GM12878 (cell line): ENCODE data around the gene COG7.
"Not testable (repeated sequence)": the region's sequence is repeated elsewhere in the genome, so short reads cannot be mapped to it uniquely, and the experiment has no call there.

Experiments
- BACH1 ChIP-seq: fragments of 450-650 bp; IDR thresholded peaks from 2 replicates; pipeline ENCODE4 v1.6.1; 2017; ENCODE audit warnings: mild to moderate bottlenecking, borderline replicate concordance
- CEBPB ChIP-seq, 2 experiments: fragments of 150-350 bp in 1 of 2; IDR thresholded peaks; 2 replicates each; pipeline ENCODE4 v1.6.1; 2012 to 2014; ENCODE audit warnings: low read depth in 2 of 2, low read length in 2 of 2, borderline replicate concordance in 1 of 2, inconsistent platforms in 1 of 2
- CHD1 ChIP-seq: IDR thresholded peaks from 2 replicates; pipeline ENCODE4 v1.6.1; 2012; ENCODE audit warnings: low read depth, low read length, improper control_type of control experiment
- MYC ChIP-seq: IDR thresholded peaks from 2 replicates; pipeline ENCODE4 v1.6.1; 2011; ENCODE audit warnings: mild to moderate bottlenecking, low read length, moderate library complexity, inconsistent platforms; ENCODE audit not compliant: insufficient read depth, insufficient replicate concordance, insufficient read length, severe bottlenecking
- NBN ChIP-seq: fragments of 450-650 bp; IDR thresholded peaks from 2 replicates; pipeline ENCODE4 v1.6.1; 2016
- NR2C2 ChIP-seq: IDR thresholded peaks from 2 replicates; pipeline ENCODE4 v1.6.1; 2011; ENCODE audit warnings: borderline replicate concordance, low read depth; ENCODE audit not compliant: control insufficient read depth, insufficient read length
- SMC3 ChIP-seq: IDR thresholded peaks from 2 replicates; pipeline ENCODE4 v1.6.1; 2011; ENCODE audit warnings: low read length, improper control_type of control experiment, borderline replicate concordance
- SP1 ChIP-seq: IDR thresholded peaks from one replicate; pipeline ENCODE4 v1.6.1; 2011; ENCODE audit warnings: low read depth, low read length
- TBL1XR1 ChIP-seq: IDR thresholded peaks from 2 replicates; pipeline ENCODE4 v1.6.1; 2012; ENCODE audit warnings: low read depth, low read length, improper control_type of control experiment
- TF ChIP-seq, protein P1 (sequence below): fragments of 450-650 bp; IDR thresholded peaks from 2 replicates; pipeline ENCODE4 v1.6.1; 2018; ENCODE audit warnings: borderline replicate concordance, mild to moderate bottlenecking; ENCODE audit not compliant: partially characterized antibody
- TF ChIP-seq, protein P2 (sequence below): fragments of 450-650 bp; IDR thresholded peaks from 2 replicates; pipeline ENCODE4 v1.6.1; 2016; ENCODE audit warnings: mild to moderate bottlenecking
- TF ChIP-seq, protein P3 (sequence below), 3 experiments: IDR thresholded peaks in 2 of 3; conservative IDR thresholded peaks in 1 of 3; 2 replicates each; pipeline ENCODE4 v1.5.1; 2011; ENCODE audit warnings: low read depth in 3 of 3, low read length in 3 of 3, mild to moderate bottlenecking in 3 of 3, control low read depth in 2 of 3, moderate library complexity in 2 of 3, inconsistent platforms in 1 of 3, mixed read lengths in 1 of 3; ENCODE audit not compliant: control insufficient read depth in 2 of 3, insufficient read depth in 1 of 3; ENCODE audit errors: extremely low read depth in 1 of 3

DNA sequence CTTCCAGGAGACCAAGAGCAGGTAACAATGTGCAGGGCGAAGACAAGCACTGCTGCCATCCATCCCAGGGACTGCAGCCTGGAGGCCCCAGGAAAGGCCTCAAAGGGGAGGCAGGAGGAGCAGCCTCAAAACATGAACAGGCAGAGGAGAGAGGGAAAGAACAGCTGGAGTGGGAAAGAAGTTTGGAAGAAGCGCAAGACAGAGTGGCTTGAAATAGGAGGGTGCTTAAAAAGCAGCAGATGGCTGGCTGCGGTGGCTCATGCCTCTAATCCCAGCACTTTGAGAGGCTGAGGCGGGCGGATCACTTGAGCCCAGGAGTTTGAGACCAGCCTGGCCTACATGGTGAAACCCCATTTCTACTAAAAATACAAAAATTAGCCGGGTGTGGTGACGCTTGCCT is 52.5 kb downstream of the COG7 start:
- TF ChIP-seq CEBPB (IDR thresholded peaks at IDR 0.05; ENCODE audit: borderline replicate concordance in 1 of 2, low read depth in 2 of 2, low read length in 2 of 2); MYC; SP1; TBL1XR1; SMC3; NBN; CHD1; BACH1; NR2C2: not testable (repeated sequence)
- TF ChIP-seq, protein P1, sequence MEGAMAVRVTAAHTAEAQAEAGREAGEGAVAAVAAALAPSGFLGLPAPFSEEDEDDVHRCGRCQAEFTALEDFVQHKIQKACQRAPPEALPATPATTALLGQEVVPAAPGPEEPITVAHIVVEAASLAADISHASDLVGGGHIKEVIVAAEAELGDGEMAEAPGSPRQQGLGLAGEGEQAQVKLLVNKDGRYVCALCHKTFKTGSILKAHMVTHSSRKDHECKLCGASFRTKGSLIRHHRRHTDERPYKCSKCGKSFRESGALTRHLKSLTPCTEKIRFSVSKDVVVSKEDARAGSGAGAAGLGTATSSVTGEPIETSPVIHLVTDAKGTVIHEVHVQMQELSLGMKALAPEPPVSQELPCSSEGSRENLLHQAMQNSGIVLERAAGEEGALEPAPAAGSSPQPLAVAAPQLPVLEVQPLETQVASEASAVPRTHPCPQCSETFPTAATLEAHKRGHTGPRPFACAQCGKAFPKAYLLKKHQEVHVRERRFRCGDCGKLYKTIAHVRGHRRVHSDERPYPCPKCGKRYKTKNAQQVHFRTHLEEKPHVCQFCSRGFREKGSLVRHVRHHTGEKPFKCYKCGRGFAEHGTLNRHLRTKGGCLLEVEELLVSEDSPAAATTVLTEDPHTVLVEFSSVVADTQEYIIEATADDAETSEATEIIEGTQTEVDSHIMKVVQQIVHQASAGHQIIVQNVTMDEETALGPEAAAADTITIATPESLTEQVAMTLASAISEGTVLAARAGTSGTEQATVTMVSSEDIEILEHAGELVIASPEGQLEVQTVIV, result not testable (repeated sequence)
- TF ChIP-seq, protein P2, sequence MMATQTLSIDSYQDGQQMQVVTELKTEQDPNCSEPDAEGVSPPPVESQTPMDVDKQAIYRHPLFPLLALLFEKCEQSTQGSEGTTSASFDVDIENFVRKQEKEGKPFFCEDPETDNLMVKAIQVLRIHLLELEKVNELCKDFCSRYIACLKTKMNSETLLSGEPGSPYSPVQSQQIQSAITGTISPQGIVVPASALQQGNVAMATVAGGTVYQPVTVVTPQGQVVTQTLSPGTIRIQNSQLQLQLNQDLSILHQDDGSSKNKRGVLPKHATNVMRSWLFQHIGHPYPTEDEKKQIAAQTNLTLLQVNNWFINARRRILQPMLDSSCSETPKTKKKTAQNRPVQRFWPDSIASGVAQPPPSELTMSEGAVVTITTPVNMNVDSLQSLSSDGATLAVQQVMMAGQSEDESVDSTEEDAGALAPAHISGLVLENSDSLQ, result not testable (repeated sequence)
- TF ChIP-seq, protein P3, sequence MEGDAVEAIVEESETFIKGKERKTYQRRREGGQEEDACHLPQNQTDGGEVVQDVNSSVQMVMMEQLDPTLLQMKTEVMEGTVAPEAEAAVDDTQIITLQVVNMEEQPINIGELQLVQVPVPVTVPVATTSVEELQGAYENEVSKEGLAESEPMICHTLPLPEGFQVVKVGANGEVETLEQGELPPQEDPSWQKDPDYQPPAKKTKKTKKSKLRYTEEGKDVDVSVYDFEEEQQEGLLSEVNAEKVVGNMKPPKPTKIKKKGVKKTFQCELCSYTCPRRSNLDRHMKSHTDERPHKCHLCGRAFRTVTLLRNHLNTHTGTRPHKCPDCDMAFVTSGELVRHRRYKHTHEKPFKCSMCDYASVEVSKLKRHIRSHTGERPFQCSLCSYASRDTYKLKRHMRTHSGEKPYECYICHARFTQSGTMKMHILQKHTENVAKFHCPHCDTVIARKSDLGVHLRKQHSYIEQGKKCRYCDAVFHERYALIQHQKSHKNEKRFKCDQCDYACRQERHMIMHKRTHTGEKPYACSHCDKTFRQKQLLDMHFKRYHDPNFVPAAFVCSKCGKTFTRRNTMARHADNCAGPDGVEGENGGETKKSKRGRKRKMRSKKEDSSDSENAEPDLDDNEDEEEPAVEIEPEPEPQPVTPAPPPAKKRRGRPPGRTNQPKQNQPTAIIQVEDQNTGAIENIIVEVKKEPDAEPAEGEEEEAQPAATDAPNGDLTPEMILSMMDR (IDR thresholded peaks at IDR 0.05 in 2 of 3, conservative IDR thresholded peaks at IDR 0.05 in 1 of 3; ENCODE audit: control insufficient read depth in 2 of 3, extremely low read depth in 1 of 3, insufficient read depth in 1 of 3, low read depth in 3 of 3, low read length in 3 of 3), result not testable (repeated sequence)
